NK-92 (cell line): ENCODE measurements around the gene MALL.
"Not testable (repeated sequence)": the region's sequence is repeated elsewhere in the genome, so short reads cannot be mapped to it uniquely, and the experiment has no call there.

ENCODE experiments used
- DNase-seq: peaks from one replicate; lab custom pipeline; 2025; ENCODE audit not compliant: unreplicated experiment; lab: John Stamatoyannopoulos, UW

MALL gene

GRCh38 chr2:110121052-110121334, 5.4 kb upstream of the MALL start:
- DNase-seq, result no peak

GRCh38 chr2:110120171-110121051, 4.8 kb upstream of the MALL start:
- no peak for DNase-seq

- no peak for DNase-seq
Observed at GRCh38 chr2:110116033-110116710, 550 bp upstream of the MALL start.

GRCh38 chr2:110114831-110115255, 779 bp downstream of the MALL start:
- DNase-seq, result no peak

- DNase-seq, result no peak
Observed at GRCh38 chr2:110113961-110114591, 1.5 kb downstream of the MALL start.

GRCh38 chr2:110108291-110108690, 7.3 kb downstream of the MALL start:
- DNase-seq, result not testable (repeated sequence)

- DNase-seq, result no peak
Observed at GRCh38 chr2:110107092-110108079, 8.2 kb downstream of the MALL start.

- no peak for DNase-seq
Observed at GRCh38 chr2:110106642-110107041, 9.0 kb downstream of the MALL start.

GRCh38 chr2:110105608-110106467, 9.8 kb downstream of the MALL start:
- DNase-seq, result no peak

GRCh38 chr2:110105183-110105582, 10.4 kb downstream of the MALL start:
- DNase-seq, result no peak

GRCh38 chr2:110104025-110104771, 11.4 kb downstream of the MALL start:
- no peak for DNase-seq

GRCh38 chr2:110103061-110103961, 12.3 kb downstream of the MALL start:
- no peak for DNase-seq

GRCh38 chr2:110101901-110102803, 13.5 kb downstream of the MALL start:
- DNase-seq, result no peak

GRCh38 chr2:110101280-110101844, 14.3 kb downstream of the MALL start:
- DNase-seq, result no peak

GRCh38 chr2:110100880-110101279, 14.7 kb downstream of the MALL start:
- not testable (repeated sequence) for DNase-seq

GRCh38 chr2:110100480-110100879, 15.1 kb downstream of the MALL start:
- DNase-seq, result no peak
